Upper lobe of right lung (tissue), 1 donor: ENCODE measurements around the gene DPP10. TPM values are rescaled to one million over a fixed set of nuclear protein-coding genes. Genes with fewer than 3 reads are reported as not detected.
"Not testable (repeated sequence)": the region's sequence is repeated elsewhere in the genome, so short reads cannot be mapped to it uniquely, and the experiment has no call there.

Source experiments
- ATAC-seq: fragments of 200-7000 bp; cut with Tn5 transposase; one replicate; pipeline ENCODE4 v1.9.1; 2020; ENCODE audit warnings: mild to moderate bottlenecking, moderate library complexity
- DNase-seq: peaks from one replicate; pipeline ENCODE4 v3.0.0-alpha.2; 2020
- H3K27ac ChIP-seq: fragments of 200-600 bp; one replicate; pipeline ENCODE4 v1.8.0; 2022
- H3K27me3 ChIP-seq: fragments of 200-600 bp; one replicate; pipeline ENCODE4 v1.8.0; 2022; ENCODE audit warnings: mild to moderate bottlenecking
- H3K36me3 ChIP-seq: fragments of 200-600 bp; one replicate; pipeline ENCODE4 v1.8.0; 2022
- H3K4me1 ChIP-seq: fragments of 200-600 bp; one replicate; pipeline ENCODE4 v1.8.0; 2022
- H3K4me3 ChIP-seq: fragments of 200-600 bp; one replicate; pipeline ENCODE4 v1.8.0; 2022; ENCODE audit warnings: mild to moderate bottlenecking
- H3K9me3 ChIP-seq: fragments of 200-600 bp; one replicate; pipeline ENCODE4 v1.8.0; 2022
- CTCF ChIP-seq: fragments of 200-600 bp; IDR thresholded peaks from one replicate; pipeline ENCODE4 v1.8.0; 2022; ENCODE audit warnings: antibody characterized with exemption
- intact Hi-C: fragments of 100-400 bp; cut with DNase I; formaldehyde crosslinking; loops from one replicate; pipeline ENCODE4 v1.11.0; 2022
- long read RNA-seq: library from polyadenylated mRNA; unstranded; transcript quantifications from one replicate; pipeline ENCODE4 v2.0.0, GENCODE V29; 2021
- total RNA-seq: library from RNA; stranded (reverse); fragmentation: NEBNext Ultra II Directional; extraction: Animal tissue kit (Norgen Biotek cat#: 25700); gene quantifications from one replicate; pipeline ENCODE4 v1.2.1, GENCODE V29; 2021
- donor health status: DM: no; HTN: yes; CAD: no; lungs with severe emphysema.

DPP10 gene
- total RNA-seq = 1.0 TPM
- long read RNA-seq = 0 reads

GRCh38 chr2:114442510-114442909 is at the start of gene DPP10:
DPP10 (plus strand) TSS chr2:114442641.
- Histone ChIP-seq H3K4me1 (no peaks in the 10 kb centered on the region), H3K27me3 (no peaks in the 10 kb centered on the region), H3K36me3 (no peaks in the 10 kb centered on the region), H3K4me3 (no peak within 1 kb of the TSS), H3K27ac (no peak within 1 kb of the TSS), H3K9me3 (no peaks in the 10 kb centered on the region)
- DNase-seq (no peak), ATAC-seq (peak; percentile 48)
- TF ChIP-seq CTCF = no peak
- intact Hi-C loops = no loop called here

- no peak for TF ChIP-seq CTCF
- H3K27me3 ChIP-seq = no peaks in the 10 kb centered on the region
- H3K27ac ChIP-seq = no peak overlapping the region
- ATAC-seq = no peak
- H3K9me3 ChIP-seq = no peaks in the 10 kb centered on the region
- H3K4me3 ChIP-seq = no peak overlapping the region
- intact Hi-C loops = no loop called here
- no peak for DNase-seq
- H3K36me3 ChIP-seq = no peaks in the 10 kb centered on the region
- no peaks in the 10 kb centered on the region for H3K4me1 ChIP-seq
These were observed 41.6 kb upstream of the DPP10 start for GRCh38 chr2:114400890-114401289.

- Histone ChIP-seq H3K4me1 (no peaks in the 10 kb centered on the region), H3K36me3 (no peaks in the 10 kb centered on the region), H3K27ac (peak overlapping the region; percentile 30), H3K4me3 (no peak overlapping the region), H3K9me3 (no peaks in the 10 kb centered on the region), H3K27me3 (no peaks in the 10 kb centered on the region)
- no peak for TF ChIP-seq CTCF
- ATAC-seq (peak; percentile 39), DNase-seq (no peak)
- intact Hi-C loops = no loop called here
These were observed 37.0 kb upstream of the DPP10 start for GRCh38 chr2:114405247-114406116.

GRCh38 chr2:114406347-114406746 is 36.1 kb upstream of the DPP10 start:
- no peaks in the 10 kb centered on the region for H3K4me1 ChIP-seq
- intact Hi-C loops = no loop called here
- DNase-seq = no peak
- no peaks in the 10 kb centered on the region for H3K36me3 ChIP-seq
- no peaks in the 10 kb centered on the region for H3K9me3 ChIP-seq
- H3K27me3 ChIP-seq = no peaks in the 10 kb centered on the region
- no peak for ATAC-seq
- no peak for TF ChIP-seq CTCF
- H3K27ac ChIP-seq = peak overlapping the region; percentile 30
- H3K4me3 ChIP-seq = no peak overlapping the region

GRCh38 chr2:114407353-114407752 is 35.1 kb upstream of the DPP10 start:
- H3K27me3 ChIP-seq, ATAC-seq, H3K27ac ChIP-seq, DNase-seq, H3K4me1 ChIP-seq, intact Hi-C loops, H3K4me3 ChIP-seq, H3K9me3 ChIP-seq, H3K36me3 ChIP-seq: not testable (repeated sequence)

GRCh38 chr2:114421781-114422180 is 20.7 kb upstream of the DPP10 start:
- H3K27me3 ChIP-seq = no peaks in the 10 kb centered on the region
- no peak for TF ChIP-seq CTCF
- DNase-seq (no peak), ATAC-seq (no peak)
- no peaks in the 10 kb centered on the region for H3K4me1 ChIP-seq
- H3K4me3 ChIP-seq = no peak overlapping the region
- no peaks in the 10 kb centered on the region for H3K9me3 ChIP-seq
- intact Hi-C loops = no loop called here
- no peak overlapping the region for H3K27ac ChIP-seq
- no peaks in the 10 kb centered on the region for H3K36me3 ChIP-seq
